Cardiac fibroblast (primary cell): ENCODE results near the gene VAMP8.

Experiments used
- DNase-seq, 2 donors: peaks; one replicate each; pipeline versions ENCODE4 v3.0.0 to v3.0.0-alpha.2; 2010; ENCODE audit warnings: low read depth in 2 of 2
- H3K4me3 ChIP-seq, 2 donors: replicated peaks in 1 of 2; 1 replicate in 1 of 2; 2 replicates in 1 of 2; pipeline ENCODE4 v1.5.1; 2011; ENCODE audit warnings: low read depth in 2 of 2, low read length in 2 of 2, mild to moderate bottlenecking in 2 of 2, moderate library complexity in 1 of 2
- CTCF ChIP-seq: IDR thresholded peaks from one replicate; pipeline ENCODE4 v1.5.1; 2011; ENCODE audit warnings: low read depth, mild to moderate bottlenecking, low read length, inconsistent platforms

Gene VAMP8

GRCh38 chr2:85580206-85580605 is 2.8 kb downstream of the VAMP8 start:
- DNase-seq, result no peak
- no peak for TF ChIP-seq CTCF
- H3K4me3 ChIP-seq, result no peak overlapping the region

GRCh38 chr2:85582492-85582891 is 5.1 kb downstream of the VAMP8 start:
- H3K4me3 ChIP-seq, result no peak overlapping the region
- no peak for TF ChIP-seq CTCF
- no peak for DNase-seq

DNA sequence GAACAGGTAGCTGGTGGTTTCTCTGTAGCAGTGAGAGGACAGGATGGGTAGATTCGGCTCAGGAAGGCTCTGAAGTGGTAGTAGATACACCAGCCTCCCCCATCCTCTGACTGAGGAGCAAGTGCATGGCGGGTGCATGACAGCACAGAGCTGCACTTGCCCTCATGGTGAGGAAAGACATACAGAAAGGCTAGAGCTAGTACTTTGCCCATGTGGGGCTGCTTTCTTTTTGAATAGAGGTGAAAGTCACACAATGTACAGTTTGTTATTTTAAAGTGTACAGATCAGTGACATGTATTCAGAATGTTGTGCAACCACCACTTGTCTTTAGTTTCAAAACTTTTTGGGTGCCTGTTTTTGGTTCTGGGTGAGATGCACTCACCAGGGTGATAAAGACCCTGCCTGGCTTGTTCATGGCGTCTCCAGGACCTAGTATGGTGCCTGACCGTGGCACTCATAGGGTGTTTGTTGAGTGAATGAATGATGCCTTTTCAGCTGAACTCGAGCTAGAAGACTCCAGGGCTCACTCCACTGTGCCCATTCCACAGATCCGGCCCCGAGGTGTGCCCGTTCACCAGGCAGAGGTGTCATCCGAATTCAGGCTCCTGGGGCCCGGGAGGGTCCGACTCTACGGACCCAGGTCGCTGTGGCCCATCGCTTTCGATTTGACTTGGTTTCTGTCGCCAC is 6.4 kb downstream of the VAMP8 start:
- DNase-seq, result no peak
- no peak for TF ChIP-seq CTCF
- H3K4me3 ChIP-seq, result peak overlapping the region; percentile 39 to 60

- no peak for TF ChIP-seq CTCF
- H3K4me3 ChIP-seq, result peak within 1 kb of the TSS; percentile 57 to 60
- peak; percentile 22 to 33 for DNase-seq
Measured at GRCh38 chr2:85584354-85584856, 7.0 kb downstream of the VAMP8 start, which contains the start of gene VAMP5. Gene VAMP5, plus strand, starts transcription at chr2:85584431. Its CDS starts 60 bp downstream, at chr2:85584491.

DNA sequence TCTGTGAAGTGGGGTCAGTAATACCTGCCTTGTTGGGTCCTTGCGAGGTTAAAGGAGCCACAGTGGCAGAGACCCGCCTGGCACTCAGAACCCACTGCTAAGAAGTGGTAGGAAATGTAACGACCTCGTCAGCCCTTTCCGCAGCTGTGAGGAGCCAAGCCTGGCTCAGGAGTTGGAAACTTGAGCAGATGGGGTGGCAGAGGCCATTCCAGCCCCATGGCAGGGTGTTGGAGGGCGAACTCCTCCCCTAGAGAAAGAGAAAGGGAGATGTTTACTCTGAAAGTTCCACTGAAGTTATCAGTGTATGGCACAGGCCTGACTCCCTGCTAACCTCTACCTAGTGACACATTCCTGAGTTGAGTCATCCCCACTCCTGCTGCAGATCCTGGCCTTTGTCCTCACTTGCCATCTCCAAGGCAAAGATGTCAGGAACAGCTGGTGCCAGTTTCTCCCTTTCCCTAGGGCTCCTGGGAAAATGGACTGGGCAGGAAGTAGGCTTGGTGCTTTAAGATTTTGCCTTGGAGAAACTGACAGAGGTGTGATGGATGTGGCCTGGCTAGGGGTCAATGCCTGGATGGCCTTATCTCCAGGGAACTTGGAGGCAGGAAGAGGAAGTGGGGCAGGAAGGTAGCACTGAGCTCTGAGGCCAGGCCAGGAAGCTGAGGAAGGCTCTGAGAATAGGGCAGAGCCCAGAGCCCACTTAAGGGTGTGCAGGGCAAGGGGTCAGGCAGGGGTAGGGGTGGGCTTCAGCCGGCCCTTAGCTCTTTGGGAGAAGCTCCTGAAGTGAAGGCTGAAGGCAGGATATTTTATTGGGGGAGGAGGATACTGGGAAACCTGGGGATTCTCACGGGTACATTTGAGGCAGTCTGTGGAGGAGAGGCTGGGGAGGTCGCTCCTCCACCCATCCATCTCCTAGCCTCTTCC is 7.7 kb downstream of the VAMP8 start:
- no peak for TF ChIP-seq CTCF
- peak overlapping the region; percentile 57 to 60 for H3K4me3 ChIP-seq
- peak; percentile 70 for DNase-seq

- TF ChIP-seq CTCF, result no peak
- peak; percentile 36 to 47 for DNase-seq
- no peak overlapping the region for H3K4me3 ChIP-seq
Measured at GRCh38 chr2:85585781-85586105, 8.4 kb downstream of the VAMP8 start.
